Esophagus (tissue), 2 donors: Measurements from ENCODE around the gene GRIN1. TPM values are rescaled to one million over a fixed set of nuclear protein-coding genes. Genes with fewer than 3 reads are reported as not detected.
"Not testable (repeated sequence)": the region's sequence is repeated elsewhere in the genome, so short reads cannot be mapped to it uniquely, and the experiment has no call there.

Source experiments
- H3K27ac ChIP-seq, 2 donors: one replicate each; pipeline ENCODE4 v1.5.1; 2013; ENCODE audit warnings: low read depth in 2 of 2, mild to moderate bottlenecking in 2 of 2, inconsistent platforms in 1 of 2, low read length in 1 of 2, moderate library complexity in 1 of 2
- H3K27me3 ChIP-seq, 2 donors: one replicate each; pipeline ENCODE4 v1.6.1; 2013; ENCODE audit warnings: low read length in 2 of 2, control low read depth in 1 of 2, mild to moderate bottlenecking in 1 of 2; ENCODE audit not compliant: insufficient read depth in 2 of 2, control insufficient read depth in 1 of 2
- H3K36me3 ChIP-seq, 2 donors: one replicate each; pipeline ENCODE4 v1.6.1; 2013; ENCODE audit warnings: low read length in 1 of 2; ENCODE audit not compliant: control insufficient read depth in 2 of 2, insufficient read depth in 2 of 2
- H3K4me1 ChIP-seq, 2 donors: one replicate each; pipeline ENCODE4 v1.6.1; 2013; ENCODE audit warnings: low read length in 1 of 2; ENCODE audit not compliant: control insufficient read depth in 2 of 2, insufficient read depth in 2 of 2
- H3K4me3 ChIP-seq, 2 donors: one replicate each; pipeline ENCODE4 v1.5.1; 2013; ENCODE audit warnings: low read length in 2 of 2, mild to moderate bottlenecking in 2 of 2, low read depth in 1 of 2, moderate library complexity in 1 of 2
- H3K9me3 ChIP-seq, 2 donors: one replicate each; pipeline ENCODE4 v1.6.1; 2013; ENCODE audit warnings: mild to moderate bottlenecking in 2 of 2, low read depth in 1 of 2, low read length in 1 of 2, moderate library complexity in 1 of 2; ENCODE audit not compliant: control insufficient read depth in 2 of 2, insufficient read depth in 1 of 2
- WGBS, 2 donors: extraction: QIAGEN DNeasy Blood & Tissue Kit; methylation state at CpG; one replicate each; pipeline ENCODE4 v1.1.7; 2013; 5-methylcytosine and 5-hydroxymethylcytosine counted together
- polyA plus RNA-seq, 2 donors: library from polyadenylated mRNA; stranded (reverse); fragments of 200-250 nt; gene quantifications; one replicate each; pipeline ENCODE4 v1.2.3, GENCODE V29; 2013
- donor health status: healthy with polysubstance abuse.
- donor health status: Bipolar disorder and iron deficiency.

The GRIN1 gene
- polyA plus RNA-seq, 2 donors, result 0.06 to 0.14 TPM

DNA sequence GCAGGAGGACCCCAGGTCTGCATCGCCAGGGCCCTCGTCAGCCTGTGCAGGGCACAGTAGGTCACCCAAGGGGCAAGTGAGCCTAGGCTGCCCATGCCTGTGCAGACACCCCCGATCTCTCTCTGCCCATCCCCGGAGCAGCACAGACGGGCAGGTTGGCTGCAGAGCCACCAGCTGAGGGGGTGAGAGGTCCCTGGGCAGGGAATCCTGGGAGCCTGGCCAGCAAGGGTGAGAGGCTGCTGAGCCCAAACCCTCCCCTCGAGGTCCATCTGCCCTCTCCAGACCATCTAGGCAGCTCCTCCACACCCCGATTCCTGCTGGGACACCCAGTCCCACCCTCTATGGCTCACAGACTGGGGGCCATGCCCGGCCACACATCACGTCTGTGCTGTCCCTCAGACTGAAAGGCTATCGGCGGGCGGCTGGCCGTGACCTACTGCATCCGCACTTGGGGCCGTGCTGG, 21.7 kb upstream of the GRIN1 start:
- peaks cover 0 to 8% of the 10 kb centered on the region in 2 donors for H3K36me3 ChIP-seq
- 81 to 83% methylated on average over 15 of the region's 15 CpGs for WGBS, 2 donors
- H3K4me3 ChIP-seq, result no peak overlapping the region
- no peaks in the 10 kb centered on the region for H3K27me3 ChIP-seq
- no peak overlapping the region for H3K27ac ChIP-seq
- peaks cover 7 to 10% of the 10 kb centered on the region in 2 donors for H3K4me1 ChIP-seq
- H3K9me3 ChIP-seq, result no peaks in the 10 kb centered on the region

GRCh38 chr9:137118092-137118603, 20.8 kb upstream of the GRIN1 start:
- peaks cover 7 to 10% of the 10 kb centered on the region in 2 donors for H3K4me1 ChIP-seq
- not testable (repeated sequence) for H3K4me3 ChIP-seq, H3K27me3 ChIP-seq, H3K9me3 ChIP-seq, H3K36me3 ChIP-seq, H3K27ac ChIP-seq
- WGBS, 2 donors, result 81 to 87% methylated on average over 11 to 12 of the region's 12 CpGs

DNA sequence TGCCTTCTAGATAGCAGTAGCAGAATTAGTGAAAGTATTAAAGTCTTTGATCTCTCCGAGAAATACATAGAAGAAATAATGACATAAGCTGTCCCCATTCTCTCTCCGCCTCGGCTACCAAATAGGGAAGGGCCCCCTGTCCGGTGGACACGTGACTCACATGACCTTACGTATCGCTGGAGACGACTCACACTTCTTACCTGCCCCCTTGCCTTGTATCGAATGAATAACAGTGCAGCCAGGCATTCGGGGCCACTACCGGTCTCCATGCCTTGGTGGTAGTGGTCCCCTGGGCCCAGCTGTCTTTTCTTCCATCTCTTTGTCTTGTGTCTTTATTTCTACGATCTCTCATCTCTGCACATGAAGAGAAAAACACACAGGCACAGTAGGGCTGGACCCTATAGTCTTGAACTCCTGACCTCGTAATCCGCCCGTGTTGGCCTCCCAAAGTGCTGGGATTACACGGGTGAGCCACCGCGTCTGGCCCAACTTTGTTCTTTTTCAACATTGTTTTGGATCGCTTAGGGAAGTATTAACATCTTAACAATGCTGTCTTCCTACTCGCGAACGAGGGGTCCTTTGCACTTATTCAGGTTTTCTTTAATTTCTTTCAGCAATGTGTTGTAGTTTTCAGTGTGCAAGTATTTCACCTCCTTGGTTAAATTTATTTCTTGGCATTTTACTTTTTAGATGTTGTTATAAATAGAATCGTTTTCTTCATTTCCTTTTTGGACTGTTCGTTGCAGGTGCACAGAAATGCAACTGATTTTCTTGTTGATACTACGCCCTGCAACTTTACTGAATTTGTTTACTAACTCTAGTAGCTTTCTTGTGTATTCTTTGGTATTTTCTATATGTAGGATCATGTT, 16.8 kb upstream of the GRIN1 start:
- H3K36me3 ChIP-seq, H3K4me1 ChIP-seq, H3K27ac ChIP-seq, H3K4me3 ChIP-seq, H3K9me3 ChIP-seq, H3K27me3 ChIP-seq: not testable (repeated sequence)
- WGBS, 2 donors, result 71 to 76% methylated on average over 20 to 24 of the region's 25 CpGs

GRCh38 chr9:137122796-137123467, 16.0 kb upstream of the GRIN1 start:
- H3K4me1 ChIP-seq, H3K27ac ChIP-seq, H3K27me3 ChIP-seq, H3K36me3 ChIP-seq, H3K4me3 ChIP-seq, H3K9me3 ChIP-seq: not testable (repeated sequence)
- 86 to 92% methylated on average over 16 of the region's 16 CpGs for WGBS, 2 donors

- Histone ChIP-seq H3K4me3 (no peak overlapping the region), H3K27me3 (no peaks in the 10 kb centered on the region), H3K27ac (no peak overlapping the region), H3K36me3 (no peaks in the 10 kb centered on the region), H3K9me3 (no peaks in the 10 kb centered on the region), H3K4me1 (peaks cover 4 to 12% of the 10 kb centered on the region in 2 donors)
- WGBS, 2 donors, result 73 to 75% methylated on average over 5 of the region's 5 CpGs
These were observed 15.5 kb upstream of the GRIN1 start for GRCh38 chr9:137123468-137123837.

DNA sequence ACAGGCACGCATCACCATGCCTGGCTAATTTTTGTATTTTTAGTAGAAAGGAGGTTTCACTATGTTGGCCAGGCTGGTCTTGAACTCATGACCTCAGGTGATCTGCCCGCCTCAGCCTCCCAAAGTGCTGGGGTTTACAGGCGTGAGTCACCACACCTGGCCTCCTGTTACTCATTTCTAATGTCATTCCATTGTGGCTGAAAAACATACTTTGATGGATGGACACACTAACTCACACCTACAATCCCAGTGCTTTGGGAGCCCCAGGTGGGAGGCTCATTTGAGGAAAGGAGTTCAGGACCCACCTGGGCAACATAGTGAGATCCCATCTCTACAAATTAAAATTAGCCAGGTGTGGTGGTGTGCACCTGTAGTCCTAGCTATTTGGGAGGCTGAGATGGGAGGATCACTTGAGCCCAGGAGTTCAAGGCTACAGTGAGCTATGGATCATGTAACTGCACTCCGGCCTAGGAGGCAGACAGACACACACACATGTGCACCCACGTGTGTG, 14.9 kb upstream of the GRIN1 start:
- H3K4me1 ChIP-seq, result peaks cover 9 to 12% of the 10 kb centered on the region in 2 donors
- H3K27ac ChIP-seq, H3K4me3 ChIP-seq, H3K9me3 ChIP-seq, H3K36me3 ChIP-seq, H3K27me3 ChIP-seq: not testable (repeated sequence)
- 88 to 89% methylated on average over 5 of the region's 5 CpGs for WGBS, 2 donors

DNA sequence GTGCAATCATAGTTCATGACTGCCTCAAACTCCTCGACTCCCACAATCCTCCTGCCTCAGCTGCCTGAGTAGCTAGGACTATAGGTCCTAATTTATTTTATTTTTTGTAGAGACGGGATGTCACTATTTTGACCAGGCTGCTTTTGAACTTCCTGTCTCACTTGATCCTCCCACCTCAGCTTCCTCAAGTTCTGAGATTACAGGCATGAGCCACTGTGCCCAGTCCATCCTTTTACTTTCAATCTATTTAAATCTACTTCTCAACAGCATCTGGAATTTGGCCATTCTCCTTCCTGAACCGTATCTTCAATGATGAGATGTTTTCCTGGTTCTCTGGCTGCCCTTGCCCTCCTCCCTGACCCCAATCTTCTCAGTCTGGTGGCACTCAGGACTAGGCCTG, 12.2 kb upstream of the GRIN1 start:
- Histone ChIP-seq H3K9me3 (peaks cover 0 to 5% of the 10 kb centered on the region in 2 donors), H3K27ac (peak overlapping the region in 1 of 2 donors; percentile 26), H3K36me3 (no peaks in the 10 kb centered on the region), H3K4me1 (peaks cover 15 to 18% of the 10 kb centered on the region in 2 donors), H3K27me3 (no peaks in the 10 kb centered on the region), H3K4me3 (no peak overlapping the region)
- WGBS, 2 donors, result 28 to 49% methylated on average over 3 of the region's 3 CpGs

DNA sequence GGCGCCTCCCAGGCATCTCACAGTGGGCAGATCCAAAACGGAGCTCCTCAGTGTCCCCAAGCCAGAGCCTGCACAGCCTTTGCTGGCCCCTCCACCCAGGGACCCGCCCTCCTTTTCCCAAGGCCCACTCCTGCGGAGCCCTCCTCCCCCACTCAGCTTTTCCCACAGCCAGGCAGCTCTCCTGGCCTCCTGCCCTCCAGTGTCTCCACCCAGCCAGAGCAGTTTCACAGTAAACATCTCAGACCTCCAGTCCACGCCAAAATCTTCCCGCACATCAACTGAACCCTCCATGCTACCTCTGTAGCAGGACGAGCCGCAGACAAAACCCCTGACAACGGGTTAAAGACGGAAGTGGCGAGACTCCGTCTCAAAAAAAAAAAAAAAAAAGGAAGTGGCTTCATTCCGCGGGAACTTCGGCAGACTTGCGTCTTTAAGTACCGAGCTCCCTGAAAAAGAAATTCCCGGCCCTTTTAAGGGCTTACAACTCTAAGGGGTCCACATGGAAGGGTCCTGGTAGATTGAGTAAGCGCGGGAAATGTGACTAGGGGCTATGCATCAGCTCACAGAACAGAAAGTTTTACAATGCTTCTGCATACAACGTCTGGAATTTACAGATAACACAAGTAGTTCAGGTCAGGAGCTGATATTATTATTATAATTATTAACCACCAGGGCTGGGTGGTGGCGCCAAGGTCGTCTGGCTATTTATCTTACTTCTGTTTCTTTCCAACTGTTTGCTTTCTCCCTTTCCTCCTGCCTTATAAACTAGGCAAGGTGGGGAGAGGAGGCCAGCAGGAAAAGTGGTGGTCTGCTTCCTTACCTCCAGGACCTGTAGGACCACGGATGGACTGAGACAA, 11.4 kb upstream of the GRIN1 start:
- Histone ChIP-seq H3K36me3 (no peaks in the 10 kb centered on the region), H3K27me3 (no peaks in the 10 kb centered on the region), H3K9me3 (peaks cover 0 to 5% of the 10 kb centered on the region in 2 donors), H3K4me1 (peaks cover 15 to 18% of the 10 kb centered on the region in 2 donors), H3K27ac (peak overlapping the region in 1 of 2 donors; percentile 53), H3K4me3 (peak overlapping the region; percentile 6 to 84)
- WGBS, 2 donors, result 25 to 29% methylated on average over 24 of the region's 24 CpGs
